HL-60 (cell line): ENCODE data around the gene TLCD2.

Experiments
- CTCF ChIP-seq: IDR thresholded peaks from one replicate; pipeline ENCODE4 v1.5.1; 2011; ENCODE audit warnings: low read length, control low read depth, inconsistent platforms; ENCODE audit not compliant: insufficient read depth
- GABPA ChIP-seq: IDR thresholded peaks from 2 replicates; pipeline ENCODE4 v1.6.1; 2012; ENCODE audit warnings: low read depth
- POLR2AphosphoS5 ChIP-seq: IDR thresholded peaks from 2 replicates; pipeline ENCODE4 v1.6.1; 2012; ENCODE audit warnings: low read depth
- SPI1 ChIP-seq: IDR thresholded peaks from 2 replicates; pipeline ENCODE4 v1.6.1; 2012; ENCODE audit warnings: low read depth, mild to moderate bottlenecking, borderline replicate concordance
- TF ChIP-seq, protein P1 (sequence below): IDR thresholded peaks from 2 replicates; pipeline ENCODE4 v1.6.1; 2012; ENCODE audit warnings: low read depth; ENCODE audit not compliant: insufficient replicate concordance

- TF ChIP-seq CTCF, result no peak
- TF ChIP-seq POLR2AphosphoS5, result no peak
- TF ChIP-seq GABPA, result no peak
- TF ChIP-seq, protein P1, sequence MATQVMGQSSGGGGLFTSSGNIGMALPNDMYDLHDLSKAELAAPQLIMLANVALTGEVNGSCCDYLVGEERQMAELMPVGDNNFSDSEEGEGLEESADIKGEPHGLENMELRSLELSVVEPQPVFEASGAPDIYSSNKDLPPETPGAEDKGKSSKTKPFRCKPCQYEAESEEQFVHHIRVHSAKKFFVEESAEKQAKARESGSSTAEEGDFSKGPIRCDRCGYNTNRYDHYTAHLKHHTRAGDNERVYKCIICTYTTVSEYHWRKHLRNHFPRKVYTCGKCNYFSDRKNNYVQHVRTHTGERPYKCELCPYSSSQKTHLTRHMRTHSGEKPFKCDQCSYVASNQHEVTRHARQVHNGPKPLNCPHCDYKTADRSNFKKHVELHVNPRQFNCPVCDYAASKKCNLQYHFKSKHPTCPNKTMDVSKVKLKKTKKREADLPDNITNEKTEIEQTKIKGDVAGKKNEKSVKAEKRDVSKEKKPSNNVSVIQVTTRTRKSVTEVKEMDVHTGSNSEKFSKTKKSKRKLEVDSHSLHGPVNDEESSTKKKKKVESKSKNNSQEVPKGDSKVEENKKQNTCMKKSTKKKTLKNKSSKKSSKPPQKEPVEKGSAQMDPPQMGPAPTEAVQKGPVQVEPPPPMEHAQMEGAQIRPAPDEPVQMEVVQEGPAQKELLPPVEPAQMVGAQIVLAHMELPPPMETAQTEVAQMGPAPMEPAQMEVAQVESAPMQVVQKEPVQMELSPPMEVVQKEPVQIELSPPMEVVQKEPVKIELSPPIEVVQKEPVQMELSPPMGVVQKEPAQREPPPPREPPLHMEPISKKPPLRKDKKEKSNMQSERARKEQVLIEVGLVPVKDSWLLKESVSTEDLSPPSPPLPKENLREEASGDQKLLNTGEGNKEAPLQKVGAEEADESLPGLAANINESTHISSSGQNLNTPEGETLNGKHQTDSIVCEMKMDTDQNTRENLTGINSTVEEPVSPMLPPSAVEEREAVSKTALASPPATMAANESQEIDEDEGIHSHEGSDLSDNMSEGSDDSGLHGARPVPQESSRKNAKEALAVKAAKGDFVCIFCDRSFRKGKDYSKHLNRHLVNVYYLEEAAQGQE, result no peak
- TF ChIP-seq SPI1, result no peak
These were observed 44.4 kb upstream of the TLCD2 start for GRCh38 chr17:1754430-1755112.
